Neural cell (in vitro differentiated cells): ENCODE measurements around the gene ARHGDIB. TPM values are rescaled to one million over a fixed set of nuclear protein-coding genes. Genes with fewer than 3 reads are reported as not detected.

Experiments
- H2AFZ ChIP-seq: fragments of 200-600, 300-800 bp; sonication (generic), shearing (Covaris generic); 2 replicates; pipeline ENCODE4 v1.6.0; 2014; ENCODE audit warnings: low read depth, mild to moderate bottlenecking, antibody characterized with exemption, low read length, moderate library complexity
- H3F3A ChIP-seq: fragments of 200-600 bp; shearing (Covaris generic); 2 replicates; pipeline ENCODE4 v1.6.1; 2016; ENCODE audit warnings: mild to moderate bottlenecking, moderate library complexity, mixed read lengths, antibody characterized with exemption, low read length; ENCODE audit not compliant: insufficient read depth, poor library complexity, severe bottlenecking
- H3K27ac ChIP-seq: fragments of 200-600, 300-800 bp; sonication (generic), shearing (Covaris generic); 2 replicates; pipeline ENCODE4 v1.5.1; 2014; ENCODE audit warnings: mild to moderate bottlenecking, low read length, moderate library complexity
- H3K27me3 ChIP-seq: fragments of 300-800, 200-600 bp; sonication (generic), shearing (Covaris generic); 2 replicates; pipeline ENCODE4 v1.6.0; 2014; ENCODE audit warnings: mild to moderate bottlenecking, low read depth, low read length, moderate library complexity; ENCODE audit not compliant: insufficient read depth
- H3K36me3 ChIP-seq: fragments of 300-800, 200-600 bp; sonication (generic), shearing (Covaris generic); 2 replicates; pipeline ENCODE4 v1.5.1; 2014; ENCODE audit warnings: mild to moderate bottlenecking, antibody characterized with exemption, low read length, moderate library complexity; ENCODE audit not compliant: insufficient read depth
- H3K4me2 ChIP-seq: fragments of 300-800, 200-600 bp; sonication (generic), shearing (Covaris generic); 2 replicates; pipeline ENCODE4 v1.6.0; 2014; ENCODE audit warnings: mild to moderate bottlenecking, low read length
- H3K4me3 ChIP-seq: fragments of 300-800, 200-600 bp; sonication (generic), shearing (Covaris generic); 2 replicates; pipeline ENCODE4 v1.5.1; 2014; ENCODE audit warnings: mild to moderate bottlenecking, low read length, moderate library complexity
- H3K79me2 ChIP-seq: fragments of 200-600 bp; shearing (Covaris generic); replicated peaks from 2 replicates; pipeline ENCODE4 v1.6.0; 2014; ENCODE audit warnings: mild to moderate bottlenecking, low read length, moderate library complexity; ENCODE audit not compliant: insufficient read depth
- H3K9ac ChIP-seq: fragments of 300-800, 200-600 bp; sonication (generic), shearing (Covaris generic); 2 replicates; pipeline ENCODE4 v1.6.1; 2016; ENCODE audit warnings: mild to moderate bottlenecking, low read length, mixed read lengths
- H3K9me2 ChIP-seq: fragments of 200-600 bp; shearing (Covaris generic); 2 replicates; pipeline ENCODE4 v1.6.1; 2016; ENCODE audit warnings: mild to moderate bottlenecking, low read length, mixed read lengths; ENCODE audit not compliant: insufficient read depth
- H3K9me3 ChIP-seq: fragments of 200-600, 300-800 bp; sonication (generic), shearing (Covaris generic); 2 replicates; pipeline ENCODE4 v1.6.1; 2016; ENCODE audit warnings: mild to moderate bottlenecking, mixed run types, low read length, moderate library complexity, mixed read lengths
- H4K20me1 ChIP-seq: fragments of 200-600 bp; shearing (Covaris generic); 2 replicates; pipeline ENCODE4 v1.6.1; 2016; ENCODE audit warnings: mild to moderate bottlenecking, mixed run types; ENCODE audit not compliant: insufficient read depth
- CTCF ChIP-seq: fragments of 450-650 bp; IDR thresholded peaks from 2 replicates; pipeline ENCODE4 v1.5.1; 2014; ENCODE audit warnings: antibody characterized with exemption, mild to moderate bottlenecking, moderate library complexity; ENCODE audit not compliant: poor library complexity, severe bottlenecking
- EP300 ChIP-seq: fragments of 450-650 bp; conservative IDR thresholded peaks from 2 replicates; pipeline ENCODE4 v1.6.1; 2014; ENCODE audit warnings: antibody characterized with exemption, mild to moderate bottlenecking, moderate library complexity; ENCODE audit not compliant: poor library complexity, severe bottlenecking
- EZH2 ChIP-seq: fragments of 200-600, 300-800 bp; shearing (Covaris generic), sonication (generic); IDR thresholded peaks from 2 replicates; pipeline ENCODE4 v1.6.1; 2014; ENCODE audit warnings: antibody characterized with exemption, low read length, borderline replicate concordance, mild to moderate bottlenecking; ENCODE audit not compliant: insufficient read depth, poor library complexity, severe bottlenecking
- MXI1 ChIP-seq: fragments of 450-650 bp; conservative IDR thresholded peaks from 2 replicates; pipeline ENCODE4 v1.6.1; 2014; ENCODE audit warnings: antibody characterized with exemption, mild to moderate bottlenecking; ENCODE audit not compliant: poor library complexity, severe bottlenecking
- POLR2AphosphoS5 ChIP-seq: IDR thresholded peaks from 2 replicates; pipeline ENCODE4 v1.6.1; 2012
- RAD21 ChIP-seq: fragments of 450-650 bp; conservative IDR thresholded peaks from 2 replicates; pipeline ENCODE4 v1.6.1; 2014; ENCODE audit warnings: antibody characterized with exemption, mild to moderate bottlenecking, moderate library complexity
- SMC3 ChIP-seq: fragments of 450-650 bp; conservative IDR thresholded peaks from 2 replicates; pipeline ENCODE4 v1.6.1; 2014; ENCODE audit warnings: antibody characterized with exemption, mild to moderate bottlenecking, moderate library complexity; ENCODE audit not compliant: poor library complexity
- TAF1 ChIP-seq: IDR thresholded peaks from 2 replicates; pipeline ENCODE4 v1.6.1; 2012; ENCODE audit warnings: low read depth
- polyA plus RNA-seq: library from polyadenylated mRNA; depleted of rRNA; stranded (reverse); fragments of >200 nt; gene quantifications from 2 replicates; pipeline ENCODE4 v1.2.3, GENCODE V29; 2014
- TF ChIP-seq, protein P1 (sequence below): IDR thresholded peaks from 2 replicates; pipeline ENCODE4 v1.6.1; 2012; ENCODE audit warnings: borderline replicate concordance

ARHGDIB gene
- polyA plus RNA-seq, 1 donor from 2014 or later, result 7.7 TPM

DNA sequence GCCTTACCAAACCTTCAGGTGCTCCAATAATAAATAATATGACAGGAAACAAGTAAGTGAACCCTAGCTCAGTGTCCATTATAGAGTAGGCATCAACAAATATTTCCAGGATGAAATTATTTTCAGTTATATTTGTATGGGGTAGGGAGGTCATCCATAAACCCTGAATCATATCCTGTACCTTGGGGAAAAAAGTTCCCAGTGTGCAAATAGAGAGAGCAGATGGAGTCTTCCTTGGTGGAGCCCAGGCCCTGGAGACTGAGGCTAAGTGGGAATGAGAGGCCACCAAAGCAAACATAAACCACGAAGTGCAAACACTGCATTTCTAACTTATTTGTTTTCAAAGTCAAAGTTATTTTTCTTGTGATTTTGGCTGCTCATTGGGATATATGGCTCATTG lies 14.5 kb downstream of the ARHGDIB start:
- no peaks in the 10 kb centered on the region for H3K79me2 ChIP-seq
- no peak overlapping the region for H3K4me3 ChIP-seq
- no peak overlapping the region for H3K27ac ChIP-seq
- no peaks in the 10 kb centered on the region for H3K9me2 ChIP-seq
- no peaks in the 10 kb centered on the region for H3K27me3 ChIP-seq
- no peak overlapping the region for H3K4me2 ChIP-seq
- H4K20me1 ChIP-seq, result no peaks in the 10 kb centered on the region
- TF ChIP-seq CTCF (no peak), EP300 (no peak), MXI1 (no peak), EZH2 (no peak), RAD21 (no peak), TAF1 (no peak), POLR2AphosphoS5 (no peak), SMC3 (no peak)
- TF ChIP-seq, protein P1, sequence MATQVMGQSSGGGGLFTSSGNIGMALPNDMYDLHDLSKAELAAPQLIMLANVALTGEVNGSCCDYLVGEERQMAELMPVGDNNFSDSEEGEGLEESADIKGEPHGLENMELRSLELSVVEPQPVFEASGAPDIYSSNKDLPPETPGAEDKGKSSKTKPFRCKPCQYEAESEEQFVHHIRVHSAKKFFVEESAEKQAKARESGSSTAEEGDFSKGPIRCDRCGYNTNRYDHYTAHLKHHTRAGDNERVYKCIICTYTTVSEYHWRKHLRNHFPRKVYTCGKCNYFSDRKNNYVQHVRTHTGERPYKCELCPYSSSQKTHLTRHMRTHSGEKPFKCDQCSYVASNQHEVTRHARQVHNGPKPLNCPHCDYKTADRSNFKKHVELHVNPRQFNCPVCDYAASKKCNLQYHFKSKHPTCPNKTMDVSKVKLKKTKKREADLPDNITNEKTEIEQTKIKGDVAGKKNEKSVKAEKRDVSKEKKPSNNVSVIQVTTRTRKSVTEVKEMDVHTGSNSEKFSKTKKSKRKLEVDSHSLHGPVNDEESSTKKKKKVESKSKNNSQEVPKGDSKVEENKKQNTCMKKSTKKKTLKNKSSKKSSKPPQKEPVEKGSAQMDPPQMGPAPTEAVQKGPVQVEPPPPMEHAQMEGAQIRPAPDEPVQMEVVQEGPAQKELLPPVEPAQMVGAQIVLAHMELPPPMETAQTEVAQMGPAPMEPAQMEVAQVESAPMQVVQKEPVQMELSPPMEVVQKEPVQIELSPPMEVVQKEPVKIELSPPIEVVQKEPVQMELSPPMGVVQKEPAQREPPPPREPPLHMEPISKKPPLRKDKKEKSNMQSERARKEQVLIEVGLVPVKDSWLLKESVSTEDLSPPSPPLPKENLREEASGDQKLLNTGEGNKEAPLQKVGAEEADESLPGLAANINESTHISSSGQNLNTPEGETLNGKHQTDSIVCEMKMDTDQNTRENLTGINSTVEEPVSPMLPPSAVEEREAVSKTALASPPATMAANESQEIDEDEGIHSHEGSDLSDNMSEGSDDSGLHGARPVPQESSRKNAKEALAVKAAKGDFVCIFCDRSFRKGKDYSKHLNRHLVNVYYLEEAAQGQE, result no peak
- no peaks in the 10 kb centered on the region for H3F3A ChIP-seq
- no peak overlapping the region for H2AFZ ChIP-seq
- H3K36me3 ChIP-seq, result no peaks in the 10 kb centered on the region
- H3K9ac ChIP-seq, result no peak overlapping the region
- no peaks in the 10 kb centered on the region for H3K9me3 ChIP-seq

- H3K27ac ChIP-seq, result no peak overlapping the region
- TF ChIP-seq POLR2AphosphoS5 (no peak), TAF1 (no peak), EP300 (no peak), MXI1 (no peak), EZH2 (no peak), SMC3 (no peak), RAD21 (no peak), CTCF (no peak)
- TF ChIP-seq, protein P1, result no peak
- H3K4me2 ChIP-seq, result no peak overlapping the region
- no peak overlapping the region for H3K9ac ChIP-seq
- no peaks in the 10 kb centered on the region for H3K79me2 ChIP-seq
- H2AFZ ChIP-seq, result no peak overlapping the region
- no peak overlapping the region for H3K4me3 ChIP-seq
- no peaks in the 10 kb centered on the region for H3K9me2 ChIP-seq
- H3K36me3 ChIP-seq, result no peaks in the 10 kb centered on the region
- no peaks in the 10 kb centered on the region for H3K27me3 ChIP-seq
- no peaks in the 10 kb centered on the region for H4K20me1 ChIP-seq
- no peaks in the 10 kb centered on the region for H3K9me3 ChIP-seq
- no peaks in the 10 kb centered on the region for H3F3A ChIP-seq
Measured at GRCh38 chr12:14946162-14946561, 15.2 kb downstream of the ARHGDIB start.
